ENCODE results near the gene PSMA7.

PSMA7 gene

GRCh38 chr20:62088258-62089127, 54.7 kb downstream of the PSMA7 start:
- DNase-seq (ENCODE audit: low read depth in 2 of 2): no peak

GRCh38 chr20:62087632-62088031, 55.6 kb downstream of the PSMA7 start:
- no peak for DNase-seq (ENCODE audit: low read depth in 2 of 2)

DNA sequence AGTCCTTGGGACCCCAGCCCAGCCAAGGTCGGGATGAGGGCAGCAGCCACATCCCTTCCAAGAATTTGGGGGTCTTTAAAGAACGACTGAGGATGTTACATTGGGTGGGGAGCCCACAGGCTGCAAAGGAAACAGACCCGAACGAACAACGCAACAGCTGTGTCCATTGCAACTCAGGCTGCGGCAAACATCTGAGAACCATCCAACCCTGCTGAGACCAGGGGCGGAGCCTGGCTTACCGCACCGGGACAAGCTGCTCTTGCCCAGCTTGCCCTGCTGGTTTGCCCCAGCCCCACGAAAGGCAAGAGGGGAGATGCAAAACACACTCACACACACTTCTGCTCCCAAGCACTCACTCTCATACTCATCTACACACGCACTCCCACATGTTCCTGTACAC, 56.0 kb downstream of the PSMA7 start:
- no peak for DNase-seq (ENCODE audit: low read depth in 2 of 2)

Measured in stimulated activated CD8-positive, alpha-beta memory T cell treated with anti-CD3 and anti-CD28 coated beads, Interleukin-15, amount 100 ng/mL, for 4 hours (primary cell).